ENCODE data around the gene WDR26.
"Not testable (repeated sequence)": the region's sequence is repeated elsewhere in the genome, so short reads cannot be mapped to it uniquely, and the experiment has no call there.

Gene WDR26

GRCh38 chr1:224392411-224393249 lies 42.0 kb downstream of the WDR26 start:
- no peak for DNase-seq

GRCh38 chr1:224390517-224390916 lies 44.1 kb downstream of the WDR26 start:
- DNase-seq: no peak

- DNase-seq: no peak
These were observed 46.7 kb downstream of the WDR26 start for GRCh38 chr1:224387943-224388342.

GRCh38 chr1:224387302-224387912 lies 47.2 kb downstream of the WDR26 start:
- no peak for DNase-seq

GRCh38 chr1:224383218-224383617 lies 51.4 kb downstream of the WDR26 start:
- DNase-seq: no peak

GRCh38 chr1:224381880-224382548 lies 52.6 kb downstream of the WDR26 start:
- peak in 1 of 2 experiments; percentile 38 for DNase-seq

GRCh38 chr1:224380003-224380402 lies 54.6 kb downstream of the WDR26 start:
- peak; percentile 49 to 60 for DNase-seq

GRCh38 chr1:224378855-224379631 lies 55.6 kb downstream of the WDR26 start:
- DNase-seq: no peak

- DNase-seq: peak; percentile 30 to 52
These were observed 57.0 kb downstream of the WDR26 start for GRCh38 chr1:224377676-224378006.

- DNase-seq: no peak
These were observed 59.5 kb downstream of the WDR26 start for GRCh38 chr1:224375059-224375458.

- peak in 1 of 2 experiments; percentile 38 for DNase-seq
These were observed 61.5 kb downstream of the WDR26 start for GRCh38 chr1:224373008-224373590.

- DNase-seq: no peak
These were observed 66.2 kb downstream of the WDR26 start for GRCh38 chr1:224368409-224368808.

- DNase-seq: no peak
These were observed 75.4 kb downstream of the WDR26 start for GRCh38 chr1:224359207-224359606.

- DNase-seq: no peak
These were observed 76.4 kb downstream of the WDR26 start for GRCh38 chr1:224358237-224358636.

GRCh38 chr1:224357626-224358124 lies 76.9 kb downstream of the WDR26 start:
- DNase-seq: no peak

GRCh38 chr1:224356685-224357625 lies 77.6 kb downstream of the WDR26 start, which contains the start of gene CNIH4:
Gene CNIH4 (plus strand): TSS chr1:224356879. CDS start chr1:224356925, 46 bp downstream.
- peak; percentile 88 to 92 for DNase-seq

- DNase-seq: no peak
These were observed 80.3 kb downstream of the WDR26 start for GRCh38 chr1:224353975-224354925.

- DNase-seq: not testable (repeated sequence)
These were observed 82.0 kb downstream of the WDR26 start for GRCh38 chr1:224352436-224353085.

GRCh38 chr1:224349716-224350115 lies 84.9 kb downstream of the WDR26 start:
- DNase-seq: not testable (repeated sequence)

Data from activated CD4-positive, alpha-beta T cell treated with anti-CD3 and anti-CD28 coated beads, Interleukin-2, amount 50 U/mL, for 48 hours (primary cell).